ENCODE data around the gene MFAP2. TPM values are rescaled to one million over a fixed set of nuclear protein-coding genes. Genes with fewer than 3 reads are reported as not detected.

Gene MFAP2
- total RNA-seq, 1 experiment from 2014 or later: 152 TPM

- Histone ChIP-seq H2BK5ac (ENCODE audit: insufficient read length, low read length) (no peak within 1 kb of the TSS), H3K4ac (ENCODE audit: low read depth, low read length) (no peak within 1 kb of the TSS), H2BK120ac (ENCODE audit: low read depth, low read length, poor library complexity, severe bottlenecking) (no peak within 1 kb of the TSS), H3K14ac (ENCODE audit: insufficient read depth, low read length) (no peak within 1 kb of the TSS), H3K9ac (ENCODE audit: extremely low read depth, insufficient read length, low read length) (no peak within 1 kb of the TSS), H2BK15ac (ENCODE audit: low read depth, low read length) (no peak within 1 kb of the TSS), H3K27me3 (ENCODE audit: insufficient read depth, low read length) (no peaks in the 10 kb centered on the region), H3K4me2 (ENCODE audit: insufficient read depth, insufficient read length, low read length) (peak within 1 kb of the TSS; percentile 52), H4K8ac (replicated peaks; ENCODE audit: insufficient read length, low read depth, low read length) (no peak within 1 kb of the TSS), H4K91ac (ENCODE audit: insufficient read length, low read depth, low read length) (no peak within 1 kb of the TSS), H3K23ac (ENCODE audit: insufficient read length, low read depth, low read length) (no peak within 1 kb of the TSS), H3K27ac (ENCODE audit: insufficient read length, low read depth, low read length) (no peak within 1 kb of the TSS), H3K79me2 (ENCODE audit: insufficient read depth, low read length) (no peaks in the 10 kb centered on the region), H3K23me2 (ENCODE audit: insufficient read length, low read depth, low read length, poor library complexity, severe bottlenecking) (peaks cover 4% of the 10 kb centered on the region), H3K56ac (ENCODE audit: insufficient read length, low read depth, low read length) (no peak within 1 kb of the TSS), H3K4me1 (ENCODE audit: insufficient read depth, low read length) (peaks cover 20% of the 10 kb centered on the region), H2AK5ac (ENCODE audit: insufficient read length, low read length) (no peak within 1 kb of the TSS), H3K18ac (ENCODE audit: insufficient read length, low read depth, low read length) (no peak within 1 kb of the TSS), H4K5ac (ENCODE audit: insufficient read length, low read depth, low read length) (no peak within 1 kb of the TSS), H3K79me1 (ENCODE audit: insufficient read depth, low read depth, low read length, poor library complexity, severe bottlenecking) (no peaks in the 10 kb centered on the region), H3T11ph (ENCODE audit: low read length) (no peak within 1 kb of the TSS), H4K20me1 (ENCODE audit: control insufficient read depth, insufficient read depth, insufficient read length) (no peaks in the 10 kb centered on the region), H2AFZ (ENCODE audit: low read length) (no peak within 1 kb of the TSS), H2BK12ac (ENCODE audit: insufficient read length, low read depth, low read length) (no peak within 1 kb of the TSS), H3K9me3 (ENCODE audit: control insufficient read depth, low read depth, low read length) (no peaks in the 10 kb centered on the region), H2BK20ac (ENCODE audit: low read depth, low read length, poor library complexity, severe bottlenecking) (no peak within 1 kb of the TSS)
- H3K27me3 Mint-ChIP-seq (ENCODE audit: low read depth): no peaks in the 10 kb centered on the region
- H3K9me3 Mint-ChIP-seq: no peaks in the 10 kb centered on the region; a peak in 1 of 5 replicates
- peak; percentile 95 for DNase-seq
- H3K36me3 Mint-ChIP-seq (ENCODE audit: insufficient read depth in 1 of 3, low read depth in 3 of 3): no peaks in the 10 kb centered on the region
- WGBS (ENCODE audit: extremely low coverage, insufficient read length, low lambda C conversion rate): no CpG with 5 or more reads among the region's 94 CpGs
- TF ChIP-seq CTCF (conservative IDR thresholded peaks at IDR 0.05): no peak
- peak within 1 kb of the TSS; percentile 80 to 89 for H3K4me3 Mint-ChIP-seq
- peak within 1 kb of the TSS in 2 of 3 experiments; percentile 14 to 58; a peak in 5 of 7 replicates for H3K27ac Mint-ChIP-seq
- peaks cover 60 to 81% of the 10 kb centered on the region in 2 experiments for H3K4me1 Mint-ChIP-seq
Measured at GRCh38 chr1:17011439-17012307, 31.3 kb upstream of the MFAP2 start, which contains the start of gene ATP13A2. Gene ATP13A2, minus strand, starts transcription at chr1:17011928. Its CDS starts 190 bp downstream, at chr1:17011738.

All from H9 (cell line).